ENCODE data around the gene SLC25A38.
"Not testable (repeated sequence)": the region's sequence is repeated elsewhere in the genome, so short reads cannot be mapped to it uniquely, and the experiment has no call there.

The SLC25A38 gene

DNA sequence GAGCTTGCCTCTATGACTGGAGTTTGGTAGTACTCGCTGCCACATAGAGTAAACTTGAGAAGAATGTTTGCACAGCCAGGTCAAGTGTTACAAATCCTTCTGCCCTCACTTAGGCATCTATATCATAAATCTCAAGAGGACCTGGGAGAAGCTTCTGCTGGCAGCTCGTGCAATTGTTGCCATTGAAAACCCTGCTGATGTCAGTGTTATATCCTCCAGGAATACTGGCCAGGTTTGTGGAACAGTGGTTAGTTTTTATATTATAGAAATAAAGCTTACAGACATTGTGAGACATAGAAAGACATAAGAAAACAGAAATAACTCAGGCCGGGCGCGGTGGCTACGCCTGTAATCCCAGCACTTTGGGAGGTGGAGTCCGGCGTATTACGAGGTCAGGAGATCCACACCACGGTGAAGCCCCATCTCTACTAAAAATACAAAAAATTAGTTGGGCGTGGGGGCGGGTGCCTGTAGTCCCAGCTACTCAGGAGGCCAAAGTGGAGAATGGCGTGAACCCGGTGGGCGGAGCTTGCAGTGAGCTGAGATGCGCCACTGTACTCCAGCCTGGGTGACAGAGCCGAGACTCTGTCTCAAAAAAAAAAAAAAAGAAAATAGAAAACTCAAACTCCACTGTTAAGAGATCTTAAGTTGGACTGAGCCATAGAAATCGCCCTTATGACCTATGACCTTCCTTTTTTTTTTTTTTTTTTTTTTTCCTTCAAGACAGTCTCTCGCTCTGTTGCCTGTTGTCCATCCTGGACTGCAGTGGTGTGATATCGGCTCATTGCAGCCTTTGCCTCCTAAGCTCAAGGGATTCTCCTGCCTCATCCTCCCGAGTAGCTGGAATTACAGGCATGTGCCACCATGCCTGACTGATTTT, 25.6 kb downstream of the SLC25A38 start:
- DNase-seq, result no peak

DNA sequence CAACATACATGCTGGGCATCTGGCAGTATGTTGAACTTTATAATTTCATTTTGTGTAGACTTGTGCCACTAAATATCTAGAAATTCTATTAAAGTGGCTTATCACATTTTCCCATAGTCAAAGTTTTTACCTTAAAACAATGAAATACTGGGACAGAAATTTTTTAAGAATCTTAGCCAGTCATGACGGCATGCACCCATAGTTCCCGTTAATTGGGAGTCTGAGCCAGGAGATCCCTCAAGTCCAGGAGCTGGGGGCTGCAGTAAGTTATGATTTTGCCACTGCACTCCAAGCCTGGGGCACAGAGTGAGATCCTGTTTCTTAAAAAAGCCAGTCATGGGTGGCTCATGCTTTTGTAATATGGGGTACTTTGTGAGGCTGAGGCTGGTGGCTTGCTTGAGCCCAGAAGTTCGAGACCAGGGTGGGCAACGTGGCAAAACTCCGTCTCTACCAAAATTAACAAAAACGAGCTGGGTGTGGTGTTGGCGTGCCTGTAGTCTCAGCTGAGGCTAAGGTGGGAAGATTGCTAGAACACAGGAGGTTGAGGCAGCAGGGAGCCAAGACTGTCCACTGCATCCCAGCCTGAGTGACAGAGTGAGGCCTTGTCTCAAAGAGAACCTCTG, 26.5 kb downstream of the SLC25A38 start:
- no peak for DNase-seq

DNA sequence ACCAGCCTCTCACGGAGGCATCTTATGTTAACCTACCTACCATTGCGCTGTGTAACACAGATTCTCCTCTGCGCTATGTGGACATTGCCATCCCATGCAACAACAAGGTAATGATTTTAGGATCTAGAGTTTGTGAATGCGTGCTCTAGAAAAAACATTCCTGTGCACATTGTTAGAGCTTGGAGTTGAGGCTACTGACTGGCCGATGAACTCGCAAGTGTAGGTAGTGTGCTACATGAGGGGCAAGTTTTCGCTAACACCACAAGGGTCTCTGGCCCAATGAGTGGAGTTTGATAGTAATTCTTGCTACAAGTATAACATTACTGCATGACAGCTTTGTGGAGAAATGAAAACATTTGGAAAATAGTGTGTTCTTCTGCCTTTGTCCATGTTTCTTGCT, 27.7 kb downstream of the SLC25A38 start:
- no peak for DNase-seq

DNA sequence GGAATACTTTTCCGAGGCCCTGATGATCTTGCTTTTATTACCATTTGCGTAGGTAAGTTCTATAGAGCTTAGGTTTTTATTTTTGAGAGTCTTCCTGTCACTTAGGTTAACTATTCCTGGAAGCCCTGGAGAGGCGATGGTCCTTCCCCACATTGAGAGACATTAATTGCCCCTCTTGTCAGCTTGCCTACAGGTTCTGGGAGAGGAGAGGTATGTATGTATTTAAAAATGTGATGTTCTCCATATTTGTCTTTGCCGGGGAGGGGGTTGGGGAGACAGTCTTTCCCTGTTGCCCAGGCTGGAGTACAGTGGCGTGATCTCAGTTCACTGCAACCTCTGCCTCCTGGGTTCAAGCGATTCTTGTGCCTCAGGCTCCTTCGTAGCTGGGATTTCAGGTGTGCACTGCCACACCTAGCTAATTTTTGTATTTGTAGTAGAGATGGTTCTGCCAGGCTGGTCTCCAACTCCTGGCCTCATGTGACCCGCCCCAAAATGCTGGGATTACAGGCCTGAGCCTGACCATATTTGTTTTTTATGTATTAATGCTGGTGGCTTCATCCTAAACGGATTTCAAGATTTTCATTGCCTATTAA, 29.6 kb downstream of the SLC25A38 start:
- no peak for DNase-seq

DNA sequence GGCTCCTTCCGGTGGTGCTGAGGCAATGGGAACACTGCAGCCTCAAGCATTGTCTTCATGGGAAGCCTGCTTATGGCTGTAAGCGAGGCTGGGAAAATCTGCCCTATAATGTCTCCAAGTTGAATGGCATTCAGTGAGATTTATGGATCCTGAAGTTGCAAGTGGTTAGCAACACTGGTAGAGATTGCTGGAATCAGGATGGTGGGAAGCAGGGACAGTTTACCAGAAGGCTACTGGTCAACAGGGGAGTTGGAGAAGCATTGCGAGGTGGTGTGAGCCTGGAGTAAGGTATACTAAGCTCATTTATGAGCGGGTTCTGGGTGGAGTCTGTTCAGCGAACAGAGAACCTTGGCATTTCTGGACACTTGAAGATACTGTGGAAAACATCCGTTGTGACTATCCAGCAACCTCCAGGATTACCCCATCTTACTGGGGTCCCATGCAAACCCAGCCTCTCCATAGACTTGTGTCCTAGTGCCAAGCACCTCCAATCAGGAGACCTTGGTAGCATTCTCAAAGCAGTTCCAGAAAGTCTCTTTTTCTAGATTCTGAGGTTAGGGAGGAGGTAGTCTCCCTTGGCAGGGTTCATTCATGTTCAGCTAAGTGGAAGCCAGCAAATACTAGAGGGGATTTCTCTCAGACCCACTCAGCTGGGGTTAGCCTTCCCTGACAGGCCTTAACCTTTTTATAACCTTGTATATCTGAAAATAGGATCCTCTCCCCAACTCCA, 30.7 kb downstream of the SLC25A38 start:
- DNase-seq, result no peak

DNA sequence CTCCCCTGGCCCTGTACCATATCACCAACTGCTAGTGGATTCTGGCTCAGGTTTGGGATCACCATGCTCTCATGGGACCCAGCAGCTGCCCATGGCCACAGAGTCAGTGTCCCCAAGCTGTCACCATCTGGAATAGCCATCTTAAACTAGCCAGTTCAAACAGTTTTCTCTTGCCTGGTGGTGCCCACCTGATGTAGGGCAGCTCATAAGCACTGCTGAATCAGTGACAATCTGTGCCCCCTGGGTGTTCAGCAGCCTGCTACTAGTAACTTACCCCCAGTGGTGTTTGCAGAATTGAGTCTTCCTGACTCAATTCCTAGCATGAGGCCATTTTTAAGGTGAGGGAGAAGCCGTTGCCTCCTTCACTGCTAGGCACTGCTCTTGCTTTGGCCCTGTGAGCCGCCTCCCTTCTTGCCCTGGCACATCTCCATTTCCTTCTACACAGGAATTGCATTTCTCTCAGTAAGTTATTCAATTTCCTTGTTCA, 31.3 kb downstream of the SLC25A38 start:
- DNase-seq, result no peak

DNA sequence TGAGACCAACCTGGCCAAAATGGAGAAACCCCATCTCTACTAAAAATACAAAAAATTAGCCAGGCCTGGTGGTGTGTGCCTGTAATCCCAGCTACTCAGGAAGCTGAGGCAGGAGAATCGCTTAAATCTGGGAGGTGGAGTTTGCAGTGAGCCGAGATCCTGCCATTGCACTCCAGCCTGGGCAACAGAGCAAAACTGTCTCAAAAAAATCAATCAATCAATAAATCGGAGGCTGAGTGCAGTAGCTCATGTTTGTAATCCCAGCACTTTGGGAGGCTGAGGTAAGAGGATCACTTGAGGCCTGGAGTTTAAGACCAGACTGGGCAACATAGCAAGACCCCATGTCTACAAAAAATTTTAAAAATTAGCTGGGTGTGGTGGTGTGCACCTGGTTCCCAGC, 32.1 kb downstream of the SLC25A38 start:
- not testable (repeated sequence) for DNase-seq

DNA sequence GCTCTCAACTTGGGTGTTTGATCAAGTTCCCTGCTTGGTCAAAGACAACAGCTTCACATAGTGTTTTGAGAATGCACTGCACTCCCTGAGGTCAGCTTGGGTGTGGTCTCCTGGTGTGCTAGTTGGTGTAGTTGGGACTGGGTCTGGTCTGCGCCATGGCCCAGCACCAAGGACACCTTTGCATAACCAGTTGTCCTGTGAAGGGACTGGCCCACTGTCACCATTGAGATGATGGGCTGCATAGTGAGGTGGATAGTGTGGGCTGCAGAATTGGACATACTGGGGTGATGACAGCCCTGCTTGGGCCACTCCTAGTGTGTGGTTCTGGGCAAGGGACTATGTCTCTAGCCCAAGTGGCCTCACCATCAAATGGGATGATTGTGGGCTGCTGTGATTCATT, 32.8 kb downstream of the SLC25A38 start:
- DNase-seq, result no peak

DNA sequence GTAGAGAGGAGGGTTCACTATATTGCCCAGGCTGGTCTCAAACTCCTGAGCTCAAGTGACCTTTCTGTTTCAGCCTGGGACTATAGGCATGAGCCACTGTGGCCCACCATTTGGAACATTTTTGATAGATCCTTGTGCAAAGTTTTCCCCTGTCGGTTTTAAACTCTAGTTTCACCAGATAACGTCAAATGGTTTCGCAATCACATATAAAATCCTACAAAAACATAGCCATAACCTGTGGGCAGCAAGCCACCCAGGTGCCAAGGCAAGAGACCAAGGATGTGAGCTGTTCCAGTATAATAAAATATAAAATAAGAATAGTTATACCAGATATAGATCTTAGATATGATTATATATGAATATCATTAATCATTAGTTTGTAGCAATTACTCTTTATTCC, 33.8 kb downstream of the SLC25A38 start:
- not testable (repeated sequence) for DNase-seq

DNA sequence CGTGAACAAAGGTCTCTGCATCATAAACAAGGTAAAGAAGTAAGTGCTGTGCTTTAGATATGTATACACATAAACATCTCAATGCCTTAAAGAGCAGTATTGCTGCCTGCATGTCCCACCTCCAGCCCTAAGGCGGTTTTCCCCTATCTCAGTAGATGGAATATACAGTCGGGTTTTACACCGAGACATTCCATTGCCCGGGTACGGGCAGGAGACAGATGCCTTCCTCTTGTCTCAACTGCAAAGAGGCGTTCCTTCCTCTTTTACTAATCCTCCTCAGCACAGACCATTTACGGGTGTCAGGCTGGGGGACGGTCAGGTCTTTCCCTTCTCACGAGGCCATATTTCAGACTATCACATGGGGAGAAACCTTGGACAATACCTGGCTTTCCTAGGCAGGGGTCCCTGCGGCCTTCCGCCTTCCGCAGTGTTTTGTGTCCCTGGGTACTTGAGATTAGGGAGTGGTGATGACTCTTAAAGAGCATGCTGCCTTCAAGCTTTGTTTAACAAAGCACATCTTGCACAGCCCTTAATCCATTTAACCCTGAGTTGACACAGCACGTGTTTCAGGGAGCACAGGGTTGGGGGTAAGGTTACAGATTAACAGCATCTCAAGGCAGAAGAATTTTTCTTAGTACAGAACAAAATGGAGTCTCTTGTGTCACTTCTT, 35.5 kb downstream of the SLC25A38 start:
- not testable (repeated sequence) for DNase-seq

DNA sequence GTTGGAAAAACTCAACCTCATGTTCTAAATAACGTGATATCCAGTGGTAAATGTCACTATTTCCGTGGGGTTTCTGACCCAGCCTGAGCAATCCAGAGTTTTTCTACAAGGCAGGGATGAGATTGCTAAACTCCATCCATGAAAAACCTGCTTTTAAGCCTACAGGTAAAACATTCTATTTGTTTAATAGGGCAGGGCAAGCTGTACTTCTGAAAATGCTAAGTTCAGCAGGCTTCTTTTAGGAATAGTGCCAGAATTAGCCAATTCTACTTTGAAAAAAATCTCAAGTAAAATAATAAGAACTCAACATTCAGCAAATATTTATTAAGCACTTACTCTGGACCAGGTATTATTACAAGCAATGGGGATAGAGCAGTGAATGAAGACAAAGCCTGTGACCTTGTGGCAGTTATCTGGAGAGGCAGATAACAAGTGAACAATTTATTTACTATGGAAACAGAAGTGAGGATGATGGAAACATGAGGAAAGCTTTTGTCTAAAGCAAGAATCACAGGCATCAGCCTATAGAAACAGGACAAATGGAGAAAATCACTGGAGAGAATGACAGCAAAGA, 36.7 kb downstream of the SLC25A38 start:
- no peak for DNase-seq

DNA sequence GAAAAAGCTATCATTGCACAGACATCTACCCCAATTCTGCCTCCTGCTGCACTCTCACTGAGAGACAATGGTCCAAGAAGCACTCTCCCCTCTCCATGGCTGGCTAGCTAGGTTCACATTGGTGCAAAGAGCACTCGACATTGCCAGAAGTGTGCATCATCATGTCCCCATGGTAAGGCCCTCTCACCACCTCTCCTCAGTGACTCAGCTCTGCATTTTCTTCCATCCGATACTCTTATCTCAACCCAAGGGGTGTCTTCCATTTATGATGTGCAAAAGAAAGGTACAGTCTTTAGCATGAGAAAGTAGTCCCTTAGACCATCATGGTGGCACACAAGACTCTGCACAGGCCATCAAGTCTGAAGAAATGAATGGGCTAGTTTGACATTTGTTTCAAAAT, 37.4 kb downstream of the SLC25A38 start:
- no peak for DNase-seq

DNA sequence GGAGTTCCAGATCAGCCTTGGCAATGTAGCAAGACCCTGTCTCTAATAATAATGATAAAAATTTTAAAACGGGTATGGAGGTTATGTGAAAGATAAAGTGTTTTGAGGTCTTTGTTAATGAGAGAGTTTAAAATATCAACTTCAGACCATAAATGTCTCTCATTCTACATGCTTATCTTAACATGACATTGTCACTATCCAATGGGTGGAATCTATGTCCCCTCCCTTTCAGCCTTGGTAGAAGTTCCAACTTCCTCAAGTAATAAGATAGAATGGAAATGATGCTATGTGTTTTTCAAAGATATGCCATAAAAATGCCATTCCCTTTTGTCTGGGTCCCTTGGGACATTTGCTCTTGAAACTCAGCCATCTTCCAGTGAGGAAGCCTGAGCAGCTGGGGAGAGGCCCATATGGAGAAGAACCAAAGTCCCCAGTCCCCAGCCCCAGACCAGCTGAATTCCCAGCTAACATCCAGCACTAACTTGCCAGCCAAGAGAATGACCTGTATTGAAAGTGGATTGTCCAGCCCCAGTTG, 40.3 kb downstream of the SLC25A38 start:
- DNase-seq, result no peak

DNA sequence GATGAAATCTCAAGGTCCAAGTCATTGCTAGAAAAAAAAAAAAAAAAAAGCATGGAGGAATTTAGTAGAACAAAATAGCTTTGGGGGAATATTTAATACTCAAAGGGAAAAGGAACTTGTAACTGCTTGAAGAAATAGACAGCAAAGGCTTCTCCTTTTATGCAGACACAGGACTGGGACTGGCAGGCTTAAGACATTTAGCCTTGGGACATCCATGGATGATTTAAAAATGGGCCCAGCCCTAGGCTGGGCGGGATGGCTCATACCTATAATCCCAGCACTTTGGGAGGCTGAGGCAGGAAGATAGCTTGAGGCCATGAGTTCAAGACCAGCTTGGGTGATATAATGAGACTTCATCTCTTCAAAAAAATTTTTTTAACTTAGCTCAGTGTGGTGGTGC, 43.1 kb downstream of the SLC25A38 start:
- DNase-seq, result no peak

DNA sequence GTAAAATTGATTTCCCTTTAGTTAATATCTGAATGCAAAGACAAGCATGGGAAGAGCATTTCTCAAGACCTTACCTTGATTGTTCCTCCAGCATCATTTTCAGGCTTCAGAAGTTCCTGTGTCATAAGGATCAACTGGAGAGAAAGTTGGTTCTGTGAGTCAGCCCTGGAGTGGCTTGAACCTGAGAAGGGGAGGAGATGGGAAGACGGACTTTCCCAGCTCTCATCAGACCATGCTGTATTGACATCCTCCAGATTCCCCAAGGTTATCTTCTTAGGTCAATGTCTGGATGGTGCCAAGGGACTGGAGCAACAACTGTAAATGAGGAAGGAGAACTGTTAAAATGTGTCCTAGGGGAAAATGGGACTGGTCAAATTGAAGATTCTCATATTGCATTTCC, 44.3 kb downstream of the SLC25A38 start:
- DNase-seq, result no peak

DNA sequence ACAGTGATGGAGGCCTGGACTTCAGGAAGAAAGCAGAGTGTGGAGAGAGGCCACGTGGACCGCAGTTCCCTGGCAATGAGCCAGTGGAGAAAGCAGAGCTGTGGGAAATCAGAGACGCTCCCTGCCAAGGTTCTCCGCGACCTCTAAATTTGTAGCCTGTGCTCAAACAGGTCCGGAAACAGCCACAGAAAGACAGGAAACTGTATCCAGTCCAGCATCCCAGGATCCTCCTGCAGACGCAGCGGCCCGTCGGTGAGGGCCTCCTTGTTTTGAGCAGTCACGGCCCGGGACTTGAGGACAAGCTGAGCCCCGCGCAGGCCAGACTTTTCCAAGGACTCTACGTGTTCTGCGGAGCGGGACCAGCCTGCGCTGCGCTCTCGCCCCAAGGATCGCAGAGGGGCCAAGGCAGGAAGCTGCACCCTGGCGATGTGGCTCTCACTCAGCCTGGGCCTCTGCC, 45.6 kb downstream of the SLC25A38 start:
- no peak for DNase-seq

DNA sequence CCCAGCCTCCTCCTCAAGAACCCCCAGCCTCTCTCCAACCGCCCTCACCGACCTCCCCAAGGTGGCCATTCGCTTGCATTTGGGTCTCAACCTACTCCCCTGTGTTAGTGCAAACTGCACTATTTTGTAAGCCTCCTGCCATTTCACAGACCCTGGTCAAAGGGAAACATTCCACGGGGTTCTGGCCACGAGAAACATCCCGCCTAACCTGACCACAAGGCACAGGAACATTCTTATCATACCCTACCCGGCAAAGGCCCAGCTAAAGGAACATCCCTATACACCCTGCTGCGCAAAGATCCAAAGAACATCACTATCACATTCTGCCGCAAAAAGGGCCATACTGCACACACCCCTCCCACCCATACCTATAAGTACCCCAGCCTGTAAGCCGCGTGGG, 46.3 kb downstream of the SLC25A38 start:
- DNase-seq, result no peak

DNA sequence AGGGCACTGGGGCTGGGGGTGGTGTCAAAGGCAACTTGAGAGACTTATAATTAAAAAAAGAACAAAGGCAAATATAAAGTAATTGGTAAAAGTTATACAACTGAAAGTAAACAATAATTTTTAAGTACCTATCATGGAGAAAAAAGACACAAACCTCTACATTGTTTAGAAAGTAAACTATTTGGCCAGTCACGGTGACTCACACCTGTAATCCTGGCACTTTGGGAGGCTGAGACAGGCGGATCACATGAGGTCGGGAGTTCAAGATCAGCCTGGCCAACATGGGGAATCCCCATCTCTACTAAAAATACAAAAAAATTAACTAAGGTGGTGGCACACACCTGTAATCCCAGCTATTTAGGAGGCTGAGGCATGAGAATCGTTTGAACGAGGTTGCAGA, 49.2 kb downstream of the SLC25A38 start:
- no peak for DNase-seq

DNA sequence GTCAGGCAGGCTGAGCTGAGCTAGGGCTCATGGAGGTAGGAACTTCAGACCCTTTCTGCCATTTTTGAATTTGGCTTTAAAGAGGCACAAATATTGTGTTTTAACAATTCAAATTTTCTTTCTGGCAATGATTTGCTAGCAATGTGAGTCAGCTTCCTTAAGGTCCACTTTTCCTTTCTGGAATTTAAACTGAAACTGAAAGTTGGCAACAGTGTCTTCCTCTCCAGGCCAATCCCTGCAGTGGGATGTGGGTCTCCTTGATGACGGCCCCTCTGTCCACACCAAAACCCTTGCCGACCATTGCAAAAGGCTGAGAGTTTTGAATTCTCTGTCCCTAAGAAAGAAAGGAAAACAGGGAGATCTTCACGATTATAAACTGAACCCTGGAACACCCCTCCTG, 50.5 kb downstream of the SLC25A38 start:
- DNase-seq, result no peak

DNA sequence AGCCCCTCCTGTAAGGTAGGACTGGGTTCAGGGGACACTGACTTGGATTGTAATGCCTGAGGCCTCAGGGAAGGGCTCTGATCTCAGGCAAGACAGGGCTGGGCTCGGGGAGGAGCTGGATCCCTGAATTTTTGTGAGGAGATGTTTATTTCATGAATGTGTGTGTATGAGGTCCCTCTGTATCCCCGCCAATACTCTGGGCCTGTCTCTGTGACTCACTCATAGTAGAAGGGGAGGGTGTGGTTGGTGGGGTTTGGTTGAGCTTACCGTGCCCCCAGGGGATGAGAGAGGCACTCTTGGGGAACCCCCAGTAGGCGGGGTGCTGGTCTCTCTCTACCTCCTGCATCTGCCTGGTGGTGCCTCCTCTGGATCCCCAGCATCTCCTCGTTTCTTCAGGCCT, 51.4 kb downstream of the SLC25A38 start:
- no peak for DNase-seq

DNA sequence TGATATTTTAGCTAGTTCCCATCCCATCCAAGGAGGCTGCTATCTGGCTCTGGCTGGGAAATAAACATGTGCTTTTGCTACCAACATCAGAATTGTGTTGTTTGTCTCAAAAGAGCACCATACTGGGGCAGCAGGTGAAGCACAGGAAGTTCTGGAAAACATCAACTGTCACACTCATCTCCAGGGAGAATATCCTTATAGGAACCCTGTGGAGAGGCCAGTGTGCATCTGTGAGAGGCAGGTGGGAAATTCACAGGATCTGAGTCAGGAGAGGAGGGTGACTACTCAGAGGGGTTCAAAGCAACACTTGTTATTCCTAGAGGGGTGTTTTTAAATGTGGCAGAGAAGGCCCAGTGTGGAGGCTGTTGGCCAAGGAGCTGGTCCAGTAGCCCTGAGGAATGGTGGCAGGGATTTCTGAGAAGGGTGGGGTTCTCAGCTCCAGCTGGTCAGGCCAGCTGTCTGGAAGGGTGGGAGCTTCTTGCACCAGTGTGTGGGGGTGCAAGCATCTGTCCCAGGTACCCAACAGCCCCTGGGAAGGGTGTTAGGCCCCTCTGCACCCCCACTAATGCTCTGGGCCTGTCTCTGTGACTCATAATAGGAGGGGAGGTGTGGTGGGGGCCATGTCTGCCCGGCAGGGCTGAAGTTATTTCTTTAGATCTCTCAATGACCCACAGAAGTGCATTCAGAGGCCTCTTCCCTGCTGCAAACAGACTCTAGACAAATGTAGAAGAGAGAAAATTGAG, 52.0 kb downstream of the SLC25A38 start:
- no peak for DNase-seq

All from SHP77 treated with DMSO at 0.1 percent for 48 hours (cell line).